ENCODE measurements around the gene PIK3R1. TPM values are rescaled to one million over a fixed set of nuclear protein-coding genes. Genes with fewer than 3 reads are reported as not detected.

PIK3R1 gene
- total and polyA plus RNA-seq, 10 of the 15 experiments (the other 5 are each of a cell fraction or from before 2014, with no cell fraction given), result 7.8 to 38.4 (median 15.7) TPM

DNA sequence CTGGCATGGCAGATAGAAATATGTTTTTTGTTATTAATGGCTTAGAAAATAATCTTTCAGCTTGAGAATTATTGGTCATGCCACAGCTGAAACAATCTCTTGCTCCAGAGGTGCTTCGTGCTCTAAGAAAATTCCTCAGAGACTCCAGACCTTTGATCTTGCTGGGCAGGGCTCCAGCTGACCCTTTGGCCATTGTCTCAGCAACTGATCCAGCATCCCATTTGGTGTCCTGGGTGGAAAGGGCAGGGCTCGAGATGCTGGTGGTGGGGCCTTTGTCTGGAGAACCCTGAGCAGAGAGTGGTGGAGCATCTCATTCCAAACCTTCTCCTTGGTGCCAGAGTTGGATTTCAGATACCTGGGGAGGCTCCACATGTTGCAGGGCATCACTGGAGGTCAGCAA lies 43.2 kb upstream of the PIK3R1 start:
- Histone ChIP-seq H3K9ac (ENCODE audit: control insufficient read depth, insufficient read depth, low read length) (no peak overlapping the region), H3K27ac (ENCODE audit: control insufficient read depth, insufficient read depth) (no peak overlapping the region), H3K27me3 (replicated peaks in 1 of 2; ENCODE audit: control insufficient read depth in 2 of 2, insufficient read depth in 2 of 2, low read length in 1 of 2) (no peaks in the 10 kb centered on the region), H3K4me2 (ENCODE audit: control insufficient read depth, insufficient read depth) (no peak overlapping the region), H2AFZ (ENCODE audit: control insufficient read depth, low read depth, low read length) (no peak overlapping the region), H3K9me3 (replicated peaks; ENCODE audit: control insufficient read depth, insufficient read depth, low read length) (no peaks in the 10 kb centered on the region), H3K79me2 (ENCODE audit: control insufficient read depth, insufficient read depth, low read length) (no peaks in the 10 kb centered on the region), H3K4me1 (ENCODE audit: control insufficient read depth, insufficient read depth, low read length) (no peaks in the 10 kb centered on the region), H3K4me3 (no peak overlapping the region), H4K20me1 (ENCODE audit: control insufficient read depth, insufficient read depth) (no peaks in the 10 kb centered on the region), H3K36me3 (ENCODE audit: control insufficient read depth in 2 of 2, insufficient read depth in 2 of 2, low read length in 1 of 2) (no peaks in the 10 kb centered on the region)
- 14% methylated on average over 2 of the region's 2 CpGs for WGBS (ENCODE audit: insufficient coverage, insufficient replicate concordance, low lambda C conversion rate, missing lambda C conversion rate)
- ATAC-seq (no peak), DNase-seq (ENCODE audit: low read depth, low spot score) (no peak), FAIRE-seq (no peak)
- in situ Hi-C loops (cut with MboI) (no loop called here), intact Hi-C loops (cut with micrococcal nuclease; ENCODE audit: unreplicated experiment) (no loop called here)
- CTCF ChIA-PET, result no interaction called here
- POLR2A ChIA-PET, result no interaction called here
- BruUV-seq (replicated peaks), result no TSS peak
- SMC1A ChIA-PET (ENCODE audit: uncharacterized antibody, unreplicated experiment), result interaction anchor here (0.5 kb wide), 1 partner anchor 95 kb away, joined by 3 read pairs; no protein-coding TSS in a partner anchor
- TF ChIP-seq SIN3A (IDR thresholded peaks at IDR 0.05; ENCODE audit: low read depth, low read length), result no peak
- no peak for TF ChIP-seq SMARCA5 (IDR thresholded peaks at IDR 0.05)
- no peak for TF ChIP-seq SPI1 (IDR thresholded peaks at IDR 0.05; ENCODE audit: borderline replicate concordance, insufficient read depth, low read depth, low read length)
- no peak for TF ChIP-seq RFX5 (IDR thresholded peaks at IDR 0.05; ENCODE audit: low read depth, low read length)
- TF ChIP-seq, protein P1, sequence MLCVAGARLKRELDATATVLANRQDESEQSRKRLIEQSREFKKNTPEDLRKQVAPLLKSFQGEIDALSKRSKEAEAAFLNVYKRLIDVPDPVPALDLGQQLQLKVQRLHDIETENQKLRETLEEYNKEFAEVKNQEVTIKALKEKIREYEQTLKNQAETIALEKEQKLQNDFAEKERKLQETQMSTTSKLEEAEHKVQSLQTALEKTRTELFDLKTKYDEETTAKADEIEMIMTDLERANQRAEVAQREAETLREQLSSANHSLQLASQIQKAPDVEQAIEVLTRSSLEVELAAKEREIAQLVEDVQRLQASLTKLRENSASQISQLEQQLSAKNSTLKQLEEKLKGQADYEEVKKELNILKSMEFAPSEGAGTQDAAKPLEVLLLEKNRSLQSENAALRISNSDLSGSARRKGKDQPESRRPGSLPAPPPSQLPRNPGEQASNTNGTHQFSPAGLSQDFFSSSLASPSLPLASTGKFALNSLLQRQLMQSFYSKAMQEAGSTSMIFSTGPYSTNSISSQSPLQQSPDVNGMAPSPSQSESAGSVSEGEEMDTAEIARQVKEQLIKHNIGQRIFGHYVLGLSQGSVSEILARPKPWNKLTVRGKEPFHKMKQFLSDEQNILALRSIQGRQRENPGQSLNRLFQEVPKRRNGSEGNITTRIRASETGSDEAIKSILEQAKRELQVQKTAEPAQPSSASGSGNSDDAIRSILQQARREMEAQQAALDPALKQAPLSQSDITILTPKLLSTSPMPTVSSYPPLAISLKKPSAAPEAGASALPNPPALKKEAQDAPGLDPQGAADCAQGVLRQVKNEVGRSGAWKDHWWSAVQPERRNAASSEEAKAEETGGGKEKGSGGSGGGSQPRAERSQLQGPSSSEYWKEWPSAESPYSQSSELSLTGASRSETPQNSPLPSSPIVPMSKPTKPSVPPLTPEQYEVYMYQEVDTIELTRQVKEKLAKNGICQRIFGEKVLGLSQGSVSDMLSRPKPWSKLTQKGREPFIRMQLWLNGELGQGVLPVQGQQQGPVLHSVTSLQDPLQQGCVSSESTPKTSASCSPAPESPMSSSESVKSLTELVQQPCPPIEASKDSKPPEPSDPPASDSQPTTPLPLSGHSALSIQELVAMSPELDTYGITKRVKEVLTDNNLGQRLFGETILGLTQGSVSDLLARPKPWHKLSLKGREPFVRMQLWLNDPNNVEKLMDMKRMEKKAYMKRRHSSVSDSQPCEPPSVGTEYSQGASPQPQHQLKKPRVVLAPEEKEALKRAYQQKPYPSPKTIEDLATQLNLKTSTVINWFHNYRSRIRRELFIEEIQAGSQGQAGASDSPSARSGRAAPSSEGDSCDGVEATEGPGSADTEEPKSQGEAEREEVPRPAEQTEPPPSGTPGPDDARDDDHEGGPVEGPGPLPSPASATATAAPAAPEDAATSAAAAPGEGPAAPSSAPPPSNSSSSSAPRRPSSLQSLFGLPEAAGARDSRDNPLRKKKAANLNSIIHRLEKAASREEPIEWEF (IDR thresholded peaks at IDR 0.05; ENCODE audit: insufficient replicate concordance, low read depth, low read length), result no peak
- TF ChIP-seq ZNF217 (IDR thresholded peaks at IDR 0.05), result no peak
- no peak for TF ChIP-seq TCF12 (IDR thresholded peaks at IDR 0.05; ENCODE audit: low read depth, low read length)
- RAD21 ChIA-PET (ENCODE audit: unreplicated experiment), result no interaction called here

All from GM12878 (cell line).